ENCODE results near the gene CAMK2B. TPM values are rescaled to one million over a fixed set of nuclear protein-coding genes. Genes with fewer than 3 reads are reported as not detected.

The CAMK2B gene
- polyA plus RNA-seq, 1 donor (not counting 4 experiments of a cell fraction or from before 2014, with no cell fraction given) = 0.25 TPM

DNA sequence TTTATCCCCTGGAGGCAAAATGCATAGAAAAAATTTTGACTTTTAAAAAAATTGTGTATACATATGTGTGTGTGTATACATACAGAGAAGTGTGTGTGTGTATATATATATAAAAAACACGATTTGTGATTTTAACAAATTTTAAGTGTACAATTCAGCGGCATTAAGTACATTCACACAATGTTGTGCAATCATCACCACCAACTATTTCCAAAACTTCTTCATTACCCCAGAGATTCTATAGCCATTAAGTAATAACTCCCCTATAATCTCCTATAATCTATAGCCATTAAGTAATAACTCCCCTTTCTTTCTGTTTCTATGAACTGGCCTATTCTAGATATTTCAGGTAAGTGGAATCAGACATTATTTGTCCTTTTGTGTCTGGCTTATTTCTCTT is 20.7 kb upstream of the CAMK2B start:
- DNase-seq (ENCODE audit: low read depth, low spot score) (no peak), FAIRE-seq (no peak)
- H3K27me3 ChIP-seq (ENCODE audit: control insufficient read depth, extremely low read depth, insufficient read depth, low read length) = no peaks in the 10 kb centered on the region
- H3K9me1 ChIP-seq (ENCODE audit: control insufficient read depth, extremely low read depth, insufficient read depth, low read length) = no peaks in the 10 kb centered on the region
- H3K79me2 ChIP-seq (ENCODE audit: control insufficient read depth, insufficient read depth, low read length) = no peaks in the 10 kb centered on the region
- no peak overlapping the region for H3K9ac ChIP-seq (ENCODE audit: control insufficient read depth, extremely low read depth, insufficient read depth, low read length)
- H3K4me3 ChIP-seq (ENCODE audit: control insufficient read depth in 2 of 3, extremely low read depth in 1 of 3, insufficient read depth in 2 of 3, low read depth in 1 of 3, low read length in 3 of 3) = no peak overlapping the region
- no peak overlapping the region for H3K27ac ChIP-seq (ENCODE audit: control insufficient read depth, insufficient read depth, low read length)
- H4K20me1 ChIP-seq (ENCODE audit: control insufficient read depth, extremely low read depth, insufficient read depth, low read length) = no peaks in the 10 kb centered on the region
- peaks cover 10% of the 10 kb centered on the region for H3K4me1 ChIP-seq (ENCODE audit: control insufficient read depth, extremely low read depth, insufficient read depth, low read length)
- H3K4me2 ChIP-seq (ENCODE audit: control insufficient read depth, extremely low read depth, insufficient read depth, low read depth, low read length) = no peak overlapping the region
- no peak for TF ChIP-seq EZH2 (IDR thresholded peaks at IDR 0.05; ENCODE audit: low read length)
- peaks cover 4% of the 10 kb centered on the region for H3K9me3 ChIP-seq (ENCODE audit: control insufficient read depth, low read depth, low read length)
- H2AFZ ChIP-seq (ENCODE audit: control insufficient read depth, low read length) = no peak overlapping the region
- no peaks in the 10 kb centered on the region for H3K36me3 ChIP-seq (ENCODE audit: control insufficient read depth in 2 of 2, extremely low read depth in 1 of 2, insufficient read depth in 2 of 2, low read length in 2 of 2)
- dilution Hi-C loops (cut with MboI; ENCODE audit: extremely low pct_ligation_motif_present, low sequenced_read_pairs) = no loop called here

DNA sequence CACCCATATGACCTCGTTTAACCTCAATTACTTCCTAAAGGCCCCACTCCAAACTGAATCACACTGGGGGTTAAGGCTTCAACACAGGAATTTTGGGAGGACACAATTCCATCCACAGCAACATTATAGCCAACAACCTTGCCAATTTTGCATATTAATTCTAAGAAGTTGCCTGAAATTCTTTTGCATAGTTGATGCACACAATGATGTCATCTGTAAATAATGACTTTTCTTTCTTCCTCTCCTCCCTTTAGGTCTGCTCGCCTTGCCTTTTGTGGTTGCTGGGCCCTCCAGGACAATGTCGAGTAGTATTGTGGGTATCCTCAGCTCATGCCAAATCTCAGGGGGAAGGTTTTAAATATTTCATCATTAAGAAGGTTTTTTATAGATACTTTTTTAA is 16.0 kb upstream of the CAMK2B start:
- H3K9ac ChIP-seq (ENCODE audit: control insufficient read depth, extremely low read depth, insufficient read depth, low read length) = no peak overlapping the region
- no peak for FAIRE-seq
- H3K27ac ChIP-seq (ENCODE audit: control insufficient read depth, insufficient read depth, low read length) = no peak overlapping the region
- H3K27me3 ChIP-seq (ENCODE audit: control insufficient read depth, extremely low read depth, insufficient read depth, low read length) = peaks cover 3% of the 10 kb centered on the region
- no peaks in the 10 kb centered on the region for H3K79me2 ChIP-seq (ENCODE audit: control insufficient read depth, insufficient read depth, low read length)
- H2AFZ ChIP-seq (ENCODE audit: control insufficient read depth, low read length) = no peak overlapping the region
- dilution Hi-C loops (cut with MboI; ENCODE audit: extremely low pct_ligation_motif_present, low sequenced_read_pairs) = no loop called here
- peaks cover 2% of the 10 kb centered on the region for H3K9me3 ChIP-seq (ENCODE audit: control insufficient read depth, low read depth, low read length)
- TF ChIP-seq, protein P1, sequence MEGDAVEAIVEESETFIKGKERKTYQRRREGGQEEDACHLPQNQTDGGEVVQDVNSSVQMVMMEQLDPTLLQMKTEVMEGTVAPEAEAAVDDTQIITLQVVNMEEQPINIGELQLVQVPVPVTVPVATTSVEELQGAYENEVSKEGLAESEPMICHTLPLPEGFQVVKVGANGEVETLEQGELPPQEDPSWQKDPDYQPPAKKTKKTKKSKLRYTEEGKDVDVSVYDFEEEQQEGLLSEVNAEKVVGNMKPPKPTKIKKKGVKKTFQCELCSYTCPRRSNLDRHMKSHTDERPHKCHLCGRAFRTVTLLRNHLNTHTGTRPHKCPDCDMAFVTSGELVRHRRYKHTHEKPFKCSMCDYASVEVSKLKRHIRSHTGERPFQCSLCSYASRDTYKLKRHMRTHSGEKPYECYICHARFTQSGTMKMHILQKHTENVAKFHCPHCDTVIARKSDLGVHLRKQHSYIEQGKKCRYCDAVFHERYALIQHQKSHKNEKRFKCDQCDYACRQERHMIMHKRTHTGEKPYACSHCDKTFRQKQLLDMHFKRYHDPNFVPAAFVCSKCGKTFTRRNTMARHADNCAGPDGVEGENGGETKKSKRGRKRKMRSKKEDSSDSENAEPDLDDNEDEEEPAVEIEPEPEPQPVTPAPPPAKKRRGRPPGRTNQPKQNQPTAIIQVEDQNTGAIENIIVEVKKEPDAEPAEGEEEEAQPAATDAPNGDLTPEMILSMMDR (optimal IDR thresholded peaks at IDR 0.05 in 1 of 3, IDR thresholded peaks at IDR 0.05 in 1 of 3, conservative IDR thresholded peaks at IDR 0.05 in 1 of 3; ENCODE audit: extremely low read depth in 1 of 3, insufficient read depth in 2 of 3, low read length in 3 of 3) = no peak
- no peak for TF ChIP-seq EZH2 (IDR thresholded peaks at IDR 0.05; ENCODE audit: low read length)
- H3K4me3 ChIP-seq (ENCODE audit: control insufficient read depth in 2 of 3, extremely low read depth in 1 of 3, insufficient read depth in 2 of 3, low read depth in 1 of 3, low read length in 3 of 3) = no peak overlapping the region
- DNase-seq (ENCODE audit: low read depth, low spot score) = no peak
- H3K4me1 ChIP-seq (ENCODE audit: control insufficient read depth, extremely low read depth, insufficient read depth, low read length) = no peaks in the 10 kb centered on the region
- no peaks in the 10 kb centered on the region for H3K36me3 ChIP-seq (ENCODE audit: control insufficient read depth in 2 of 2, extremely low read depth in 1 of 2, insufficient read depth in 2 of 2, low read length in 2 of 2)
- H3K4me2 ChIP-seq (ENCODE audit: control insufficient read depth, extremely low read depth, insufficient read depth, low read depth, low read length) = no peak overlapping the region
- H4K20me1 ChIP-seq (ENCODE audit: control insufficient read depth, extremely low read depth, insufficient read depth, low read length) = no peaks in the 10 kb centered on the region
- no peaks in the 10 kb centered on the region for H3K9me1 ChIP-seq (ENCODE audit: control insufficient read depth, extremely low read depth, insufficient read depth, low read length)

- FAIRE-seq = no peak
- dilution Hi-C loops (cut with MboI; ENCODE audit: extremely low pct_ligation_motif_present, low sequenced_read_pairs) = no loop called here
These were observed 13.2 kb upstream of the CAMK2B start for GRCh38 chr7:44338600-44338999.

More at GRCh38 chr7:44338600-44338999, 13.2 kb upstream of the CAMK2B start:
- no peaks in the 10 kb centered on the region for H3K9me1 ChIP-seq (ENCODE audit: control insufficient read depth, extremely low read depth, insufficient read depth, low read length)
- peaks cover 2% of the 10 kb centered on the region for H3K9me3 ChIP-seq (ENCODE audit: control insufficient read depth, low read depth, low read length)
- no peak overlapping the region for H3K4me2 ChIP-seq (ENCODE audit: control insufficient read depth, extremely low read depth, insufficient read depth, low read depth, low read length)
- no peak for DNase-seq (ENCODE audit: low read depth, low spot score)
- no peak overlapping the region for H2AFZ ChIP-seq (ENCODE audit: control insufficient read depth, low read length)
- TF ChIP-seq EZH2 (IDR thresholded peaks at IDR 0.05; ENCODE audit: low read length) = no peak
- TF ChIP-seq, protein P1 (optimal IDR thresholded peaks at IDR 0.05 in 1 of 3, IDR thresholded peaks at IDR 0.05 in 1 of 3, conservative IDR thresholded peaks at IDR 0.05 in 1 of 3; ENCODE audit: extremely low read depth in 1 of 3, insufficient read depth in 2 of 3, low read length in 3 of 3) = no peak
- H3K36me3 ChIP-seq (ENCODE audit: control insufficient read depth in 2 of 2, extremely low read depth in 1 of 2, insufficient read depth in 2 of 2, low read length in 2 of 2) = no peaks in the 10 kb centered on the region
- H3K4me1 ChIP-seq (ENCODE audit: control insufficient read depth, extremely low read depth, insufficient read depth, low read length) = no peaks in the 10 kb centered on the region
- H3K79me2 ChIP-seq (ENCODE audit: control insufficient read depth, insufficient read depth, low read length) = no peaks in the 10 kb centered on the region
- H3K9ac ChIP-seq (ENCODE audit: control insufficient read depth, extremely low read depth, insufficient read depth, low read length) = no peak overlapping the region
- H3K27ac ChIP-seq (ENCODE audit: control insufficient read depth, insufficient read depth, low read length) = no peak overlapping the region
- no peaks in the 10 kb centered on the region for H4K20me1 ChIP-seq (ENCODE audit: control insufficient read depth, extremely low read depth, insufficient read depth, low read length)
- H3K4me3 ChIP-seq (ENCODE audit: control insufficient read depth in 2 of 3, extremely low read depth in 1 of 3, insufficient read depth in 2 of 3, low read depth in 1 of 3, low read length in 3 of 3) = no peak overlapping the region
- peaks cover 3% of the 10 kb centered on the region for H3K27me3 ChIP-seq (ENCODE audit: control insufficient read depth, extremely low read depth, insufficient read depth, low read length)
